ENCODE data around the gene NSUN2.

The NSUN2 gene

GRCh38 chr5:6642655-6643054 lies 9.8 kb upstream of the NSUN2 start:
- no peak for DNase-seq

DNA sequence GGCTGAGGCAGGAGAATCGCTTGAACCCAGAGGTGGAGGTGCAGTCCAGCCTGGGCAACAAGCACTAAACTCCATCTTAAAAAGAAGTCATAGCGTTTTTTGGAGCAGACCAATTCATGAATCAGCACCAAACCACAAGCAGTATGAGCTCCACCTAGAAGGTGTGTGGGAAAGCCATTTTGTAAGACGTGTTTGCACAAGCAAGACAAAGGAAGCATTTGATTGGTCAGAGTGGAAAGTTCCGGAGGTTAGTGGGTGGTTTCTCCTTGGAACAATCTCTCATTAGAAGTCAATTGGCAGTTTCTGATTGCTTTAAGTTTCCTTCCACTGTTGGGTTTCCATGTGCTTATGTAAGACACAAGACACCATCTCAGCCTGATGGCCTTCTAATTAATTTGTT lies 5.4 kb upstream of the NSUN2 start:
- no peak for DNase-seq

DNA sequence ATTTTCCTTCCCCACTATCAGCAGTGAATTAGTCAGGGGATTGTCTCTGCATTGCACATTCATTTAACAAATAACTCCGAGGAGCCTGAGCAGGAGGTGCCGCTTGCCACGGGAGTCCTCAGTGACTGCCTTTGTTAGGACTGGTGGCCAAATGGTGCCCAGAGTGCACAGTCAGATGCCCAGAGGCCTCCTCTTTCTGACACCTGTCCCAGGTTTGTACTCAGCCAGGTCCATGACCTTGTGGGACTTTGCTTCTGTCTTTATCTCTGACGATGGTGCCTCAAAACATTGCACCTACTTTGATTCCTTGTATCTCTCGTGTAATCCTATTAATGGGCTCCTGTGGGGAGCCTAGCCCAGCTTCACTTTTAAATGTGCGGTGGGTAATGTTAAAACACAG lies 4.7 kb upstream of the NSUN2 start:
- DNase-seq, result no peak

DNA sequence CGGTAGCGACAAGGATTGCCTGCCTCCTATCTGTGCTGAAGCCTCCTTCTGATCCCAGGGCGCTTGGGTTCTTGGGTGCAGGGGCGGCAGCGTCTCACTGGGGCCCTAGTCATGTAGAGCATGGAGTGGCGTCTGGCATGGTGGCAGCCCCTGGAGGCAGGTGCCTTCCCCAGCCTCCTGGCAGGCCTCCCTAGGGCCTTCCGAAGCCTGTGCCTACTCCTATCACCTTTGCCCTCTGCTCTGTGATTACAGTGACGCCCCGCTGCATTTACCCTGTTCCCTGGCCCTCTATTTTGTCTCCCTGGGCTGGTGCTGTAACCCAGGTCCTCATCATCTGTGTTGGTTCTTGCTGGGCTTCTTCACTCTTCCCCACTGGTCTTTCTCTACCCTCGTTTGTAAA lies 4.2 kb upstream of the NSUN2 start:
- DNase-seq, result no peak

GRCh38 chr5:6636293-6636692 lies 3.4 kb upstream of the NSUN2 start:
- peak in 1 of 3 experiments; percentile 9 for DNase-seq

DNA sequence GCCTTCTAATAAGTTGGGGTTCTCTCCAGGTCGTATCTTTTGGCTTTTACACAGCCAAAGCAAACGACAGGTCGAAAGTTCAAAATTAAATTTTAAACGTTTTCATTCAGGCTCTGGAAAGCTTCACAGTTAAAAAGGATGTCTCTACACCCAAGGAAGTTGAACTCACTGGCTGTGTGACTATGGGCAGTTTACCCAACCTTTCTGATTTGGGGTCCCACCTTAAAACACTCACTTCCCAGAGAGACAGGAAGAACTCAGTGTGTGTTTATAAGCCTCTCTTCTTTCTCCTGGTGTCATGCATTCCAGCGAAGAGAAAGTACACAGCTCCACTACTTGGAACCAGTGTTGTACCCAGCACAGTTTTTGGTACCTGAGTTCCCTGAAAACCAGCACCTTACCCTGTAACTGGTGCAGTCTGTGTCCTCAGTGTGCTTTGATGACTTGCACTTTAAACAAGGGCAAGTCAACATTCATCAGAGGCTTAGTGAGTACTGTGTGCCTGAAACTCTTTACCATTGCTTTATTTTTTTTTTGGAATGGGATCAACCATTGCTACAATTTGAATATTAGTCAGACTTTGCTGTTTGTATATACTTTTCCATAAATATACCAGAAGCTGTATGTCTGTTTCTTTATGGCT lies 2.1 kb upstream of the NSUN2 start:
- DNase-seq, result no peak

DNA sequence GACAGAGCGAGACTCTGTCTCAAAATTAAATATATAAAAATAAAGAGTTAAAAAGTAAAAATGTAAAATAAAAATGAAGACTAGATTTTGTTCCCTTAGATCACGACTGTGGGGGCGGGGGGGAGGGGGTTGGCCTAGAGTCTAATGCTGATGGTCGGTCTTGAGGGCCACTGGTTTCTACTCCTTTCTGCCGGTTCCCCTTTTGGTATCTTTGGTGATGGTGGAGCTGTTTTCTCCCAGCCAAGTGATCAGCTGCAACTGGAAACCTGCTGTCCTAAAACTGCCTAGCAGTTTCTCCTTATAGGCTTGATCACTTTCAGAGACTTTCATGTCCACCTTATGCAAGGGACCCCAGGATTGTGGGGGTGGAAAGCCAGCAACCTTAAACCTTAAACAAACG lies 1.5 kb upstream of the NSUN2 start:
- DNase-seq, result peak in 1 of 3 experiments; percentile 56

- peak; percentile 67 to 97 (median 82) for DNase-seq
These were observed 813 bp upstream of the NSUN2 start for GRCh38 chr5:6633469-6634245.

GRCh38 chr5:6632324-6632887 lies 438 bp downstream of the NSUN2 start:
- DNase-seq, result no peak

- no peak for DNase-seq
These were observed 1.4 kb downstream of the NSUN2 start for GRCh38 chr5:6631441-6631840.

GRCh38 chr5:6626508-6626907 lies 6.3 kb downstream of the NSUN2 start:
- DNase-seq, result no peak

DNA sequence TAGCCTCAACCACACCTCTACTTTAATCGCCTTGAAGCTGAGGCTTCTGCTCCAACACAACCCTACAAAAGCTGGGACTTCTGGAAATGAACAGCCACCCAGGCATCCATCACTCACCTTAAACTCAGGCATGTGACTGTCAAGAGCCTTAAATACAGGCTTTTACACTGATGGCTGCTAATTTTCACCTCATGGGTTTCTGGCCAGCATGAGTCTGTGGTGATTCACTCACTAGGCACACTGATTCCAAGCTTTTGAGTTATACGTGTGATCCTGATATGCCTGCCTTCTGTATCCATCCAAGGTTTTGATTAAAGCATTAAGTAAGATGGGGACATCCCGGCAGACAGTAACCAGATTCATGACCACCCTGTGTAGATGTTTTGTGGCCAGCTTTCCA lies 8.9 kb downstream of the NSUN2 start:
- DNase-seq, result no peak

DNA sequence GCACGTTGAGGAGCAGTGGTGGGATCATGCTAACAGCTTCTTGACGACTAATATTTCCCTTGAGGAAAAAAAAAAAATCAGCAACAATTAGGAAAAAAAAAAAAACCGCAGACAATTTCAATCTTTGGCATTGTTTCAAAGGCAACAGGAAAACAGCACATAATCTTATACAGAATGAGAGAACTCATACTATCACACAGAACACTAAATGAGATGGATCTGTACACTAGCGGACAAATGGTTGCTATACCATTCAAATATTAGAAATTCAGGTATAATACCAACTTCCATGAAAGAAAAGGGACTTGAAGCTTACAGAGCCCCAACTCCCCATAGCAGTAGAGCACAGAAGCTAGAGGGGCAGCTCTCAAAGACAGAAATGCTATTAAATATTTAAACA lies 9.6 kb downstream of the NSUN2 start:
- DNase-seq, result no peak

GRCh38 chr5:6616632-6617031 lies 16.2 kb downstream of the NSUN2 start:
- no peak for DNase-seq

DNA sequence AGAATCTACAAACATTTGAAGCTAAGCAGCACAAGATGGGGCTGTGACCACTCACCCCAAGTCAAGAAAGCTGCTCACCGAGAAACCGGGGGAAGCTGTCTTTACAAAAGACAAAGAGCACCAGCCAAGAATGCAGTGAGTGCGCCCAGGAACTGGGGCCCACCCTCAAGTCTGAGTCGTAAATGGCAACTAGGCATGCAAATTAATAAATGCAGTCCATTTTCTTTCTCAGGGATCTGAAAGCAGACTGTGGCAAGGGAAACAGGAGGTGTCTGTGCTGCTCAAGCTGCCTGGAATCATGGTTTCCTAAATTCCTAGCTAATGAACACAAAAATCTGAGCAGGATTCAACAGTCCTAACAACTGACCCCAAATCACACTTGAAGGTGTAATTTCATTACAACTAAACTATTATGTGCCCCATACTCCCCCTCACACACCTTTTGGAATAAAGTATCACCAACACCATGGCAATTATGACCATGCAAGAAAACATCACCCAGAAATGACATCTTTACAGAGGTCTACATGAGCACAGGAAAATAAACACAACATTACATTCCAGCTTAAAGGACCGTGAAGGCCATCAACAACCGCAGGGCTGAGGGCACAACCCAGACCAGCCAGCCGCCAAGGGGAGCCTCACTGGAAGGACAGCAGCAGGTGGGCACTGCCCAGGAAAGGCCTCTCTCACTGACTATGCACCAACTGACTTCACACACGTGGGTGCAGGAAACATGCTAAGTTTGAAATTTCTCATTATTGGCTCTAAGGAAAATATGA lies 17.6 kb downstream of the NSUN2 start:
- DNase-seq, result no peak

DNA sequence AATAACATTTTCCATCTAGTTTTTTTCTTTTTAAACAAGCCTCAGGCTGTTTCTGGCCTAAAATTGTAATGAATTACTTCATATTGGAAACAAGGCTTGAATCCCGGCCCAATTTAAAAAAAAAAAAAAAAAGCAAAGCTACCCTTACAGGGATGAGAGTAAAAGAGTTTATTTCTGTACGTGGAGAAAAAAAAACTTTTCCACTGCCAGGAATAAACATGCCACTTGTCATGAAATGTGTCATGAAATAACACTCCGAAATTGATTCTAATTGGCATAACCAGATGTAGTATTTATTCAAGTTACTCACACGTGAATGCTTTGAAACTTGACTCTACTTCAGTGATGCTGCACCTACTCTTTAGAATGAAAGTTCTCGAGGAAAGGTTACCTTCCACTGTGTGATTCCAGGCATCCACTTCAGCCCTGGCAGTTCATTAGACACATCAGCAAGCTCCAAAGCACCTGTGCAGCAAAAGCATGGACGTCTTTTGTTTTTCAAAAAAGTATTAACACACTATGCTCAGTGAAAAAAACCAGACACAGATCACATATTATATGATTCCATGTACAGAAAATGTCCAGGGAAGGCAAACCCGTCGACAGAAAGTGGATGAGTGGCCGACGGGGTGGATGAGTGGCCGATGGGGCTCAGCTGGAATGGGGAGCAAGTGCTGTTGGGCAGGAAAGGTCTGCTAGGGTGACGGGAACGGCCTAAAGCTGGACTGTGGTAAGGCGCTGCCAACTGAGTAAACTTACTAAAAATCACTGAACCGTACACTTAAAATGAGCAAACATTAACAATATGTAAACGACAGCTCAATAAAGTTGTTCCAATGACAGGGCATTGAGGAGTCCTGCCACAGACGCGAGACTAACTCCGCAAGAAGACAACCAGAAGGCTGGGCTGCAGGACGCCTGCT lies 21.2 kb downstream of the NSUN2 start:
- peak in 2 of 3 experiments; percentile 13 to 63 for DNase-seq

GRCh38 chr5:6608016-6608415 lies 24.8 kb downstream of the NSUN2 start:
- no peak for DNase-seq

DNA sequence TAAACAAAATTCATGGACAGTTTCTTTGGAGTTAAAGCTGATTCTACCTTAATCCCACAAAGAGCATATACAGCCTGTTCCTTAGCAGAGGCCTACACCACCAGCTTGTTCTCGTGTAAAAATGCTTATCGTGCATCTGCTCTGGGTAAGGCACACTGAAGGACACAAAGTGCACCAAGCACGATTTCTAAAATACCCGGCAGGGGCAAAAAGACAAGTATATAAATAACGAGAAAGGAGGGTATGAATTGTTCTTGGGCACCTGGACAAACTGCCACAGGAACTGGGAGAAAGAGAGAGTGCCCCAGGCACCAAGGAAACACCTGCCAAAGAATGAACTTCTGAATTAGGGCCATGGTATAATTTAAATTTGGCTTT lies 25.3 kb downstream of the NSUN2 start:
- DNase-seq, result no peak

- no peak for DNase-seq
These were observed 25.8 kb downstream of the NSUN2 start for GRCh38 chr5:6606884-6607558.

DNA sequence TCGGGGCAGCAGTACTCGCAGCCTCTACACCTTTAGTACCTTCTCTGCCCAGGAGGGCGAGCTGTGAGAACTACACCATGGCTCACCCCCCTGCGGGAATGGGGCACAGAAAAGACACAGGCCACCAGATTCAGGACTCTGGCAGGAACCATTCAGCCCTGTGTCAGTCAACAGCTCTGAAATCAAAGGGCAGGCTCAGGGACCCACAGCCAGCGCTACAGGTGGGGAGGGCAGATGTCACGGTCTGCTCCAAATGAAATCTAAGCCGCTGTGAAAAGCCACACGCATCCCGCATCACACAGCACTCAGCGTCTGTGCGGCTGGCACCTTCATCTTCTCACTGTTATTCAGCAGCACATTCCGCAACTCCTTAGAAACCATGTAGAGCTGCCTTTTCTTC lies 27.9 kb downstream of the NSUN2 start:
- no peak for DNase-seq

- no peak for DNase-seq
These were observed 28.5 kb downstream of the NSUN2 start for GRCh38 chr5:6604341-6604740.

GRCh38 chr5:6603643-6604042 lies 29.2 kb downstream of the NSUN2 start:
- no peak for DNase-seq
